IPS DF 6.9 (cell line): ENCODE results near the gene SRGAP3.

Source experiments
- DNase-seq: peaks from one replicate; pipeline ENCODE4 v3.0.0-alpha.2; 2013; ENCODE audit warnings: low read depth, low spot score
- H3K27ac ChIP-seq: one replicate; pipeline ENCODE4 v1.5.1; 2013; ENCODE audit warnings: low read length, control low read depth
- H3K27me3 ChIP-seq: 2 replicates; pipeline ENCODE4 v1.6.1; 2013; ENCODE audit warnings: mild to moderate bottlenecking, low read length; ENCODE audit not compliant: control insufficient read depth, insufficient read depth
- H3K36me3 ChIP-seq: 2 replicates; pipeline ENCODE4 v1.6.1; 2013; ENCODE audit warnings: low read length; ENCODE audit not compliant: control insufficient read depth, insufficient read depth
- H3K4me1 ChIP-seq: 2 replicates; pipeline ENCODE4 v1.6.1; 2013; ENCODE audit warnings: low read length; ENCODE audit not compliant: control insufficient read depth, insufficient read depth
- H3K4me3 ChIP-seq: 2 replicates; pipeline ENCODE4 v1.5.1; 2013; ENCODE audit warnings: mild to moderate bottlenecking, low read length
- H3K9me3 ChIP-seq: 2 replicates; pipeline ENCODE4 v1.6.1; 2013; ENCODE audit warnings: low read length, inconsistent platforms; ENCODE audit not compliant: control insufficient read depth, insufficient read depth
- WGBS: extraction: QIAGEN DNeasy Blood & Tissue Kit; methylation state at CpG from one replicate; pipeline ENCODE4 v1.1.7; 2013; ENCODE audit warnings: mixed read lengths, missing lambda C conversion rate; ENCODE audit not compliant: insufficient read length, insufficient coverage; 5-methylcytosine and 5-hydroxymethylcytosine counted together

The SRGAP3 gene

DNA sequence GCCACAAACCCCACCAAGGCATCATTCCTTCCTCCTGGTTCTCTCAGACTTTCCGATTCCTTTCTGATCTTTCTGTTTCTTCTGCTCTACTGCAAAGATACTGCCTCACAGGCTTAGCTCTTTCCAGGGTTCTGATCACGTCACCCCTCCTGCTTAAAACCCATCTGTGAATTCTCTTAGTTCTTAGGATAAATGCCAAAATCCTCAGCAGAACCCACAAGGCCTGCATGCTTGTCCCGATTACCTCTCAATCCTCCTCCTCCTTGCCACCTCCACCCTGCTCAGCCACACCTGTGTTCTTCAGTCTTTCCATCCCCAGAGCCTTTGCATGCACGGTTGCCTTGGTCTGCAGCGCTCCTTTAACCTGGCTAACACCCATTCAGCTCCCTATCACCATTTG is 84.0 kb downstream of the SRGAP3 start:
- DNase-seq, result no peak
- no peaks in the 10 kb centered on the region for H3K36me3 ChIP-seq
- no peak overlapping the region for H3K4me3 ChIP-seq
- no peak overlapping the region for H3K27ac ChIP-seq
- no CpG with 5 or more reads among the region's 5 CpGs for WGBS
- H3K9me3 ChIP-seq, result no peaks in the 10 kb centered on the region
- no peaks in the 10 kb centered on the region for H3K27me3 ChIP-seq
- H3K4me1 ChIP-seq, result no peaks in the 10 kb centered on the region

DNA sequence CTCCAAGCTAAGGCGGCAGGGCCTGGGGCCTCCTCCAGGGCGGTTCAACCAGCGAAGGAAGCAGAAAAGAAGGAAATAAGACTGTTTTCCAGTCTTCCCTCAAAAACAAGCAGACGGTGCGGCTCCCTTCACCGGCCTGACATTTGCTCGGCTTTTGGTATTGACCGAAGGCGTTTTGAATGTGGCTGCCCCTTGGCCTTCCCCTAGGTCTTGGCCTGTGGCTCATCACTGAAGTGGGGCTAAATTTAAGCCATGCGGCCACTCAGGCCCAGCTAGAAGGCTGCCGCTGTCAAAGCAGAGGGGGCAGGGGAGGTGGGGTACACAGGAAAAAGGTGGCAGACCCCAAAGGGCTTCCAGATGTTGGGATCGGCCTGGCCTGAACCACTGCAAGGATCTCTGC is 86.2 kb downstream of the SRGAP3 start:
- Histone ChIP-seq H3K27ac (no peak overlapping the region), H3K4me1 (no peaks in the 10 kb centered on the region), H3K4me3 (no peak overlapping the region), H3K36me3 (no peaks in the 10 kb centered on the region), H3K27me3 (no peaks in the 10 kb centered on the region), H3K9me3 (no peaks in the 10 kb centered on the region)
- no CpG with 5 or more reads among the region's 12 CpGs for WGBS
- DNase-seq, result no peak

DNA sequence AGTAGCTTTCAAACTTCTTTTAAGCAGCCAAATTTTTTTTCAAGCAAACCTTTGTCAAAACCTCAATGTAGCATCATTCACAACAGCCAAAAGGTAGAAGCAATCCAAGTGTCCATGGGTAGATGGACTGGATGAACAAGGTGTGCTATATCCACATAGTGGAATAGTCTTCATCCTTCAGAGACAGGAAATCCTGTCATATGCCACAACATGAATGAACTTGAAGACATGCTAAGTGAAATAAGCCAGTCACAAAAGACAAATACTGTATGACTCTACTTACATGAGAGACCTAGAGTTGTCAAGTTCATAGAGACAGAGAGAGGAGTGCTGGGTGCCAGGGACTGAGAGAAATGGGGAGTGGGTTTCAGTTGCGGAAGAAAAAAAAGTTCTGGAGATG is 87.6 kb downstream of the SRGAP3 start:
- no CpG with 5 or more reads among the region's 1 CpG for WGBS
- no peaks in the 10 kb centered on the region for H3K4me1 ChIP-seq
- H3K4me3 ChIP-seq, result no peak overlapping the region
- no peak overlapping the region for H3K27ac ChIP-seq
- H3K27me3 ChIP-seq, result no peaks in the 10 kb centered on the region
- DNase-seq, result no peak
- H3K36me3 ChIP-seq, result no peaks in the 10 kb centered on the region
- H3K9me3 ChIP-seq, result no peaks in the 10 kb centered on the region

DNA sequence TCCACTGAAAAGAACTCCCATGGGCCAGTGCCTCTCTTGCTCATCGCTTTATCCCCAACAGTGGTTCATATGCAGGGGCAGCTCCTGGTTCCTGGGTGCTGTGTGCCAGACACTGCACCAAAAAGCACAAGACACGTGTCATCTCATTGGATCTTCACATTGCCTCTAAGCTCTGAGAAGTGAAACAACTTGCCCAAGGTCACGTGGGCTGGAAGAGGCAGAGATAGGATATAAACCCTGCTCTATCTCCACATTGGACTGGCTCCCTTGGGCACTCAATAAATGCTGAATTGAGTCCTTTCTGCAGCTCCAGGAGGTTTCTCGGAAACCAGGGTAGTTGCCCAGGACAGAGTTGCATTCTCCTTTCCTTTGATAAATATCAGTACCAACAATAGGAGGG is 88.1 kb downstream of the SRGAP3 start:
- no peaks in the 10 kb centered on the region for H3K27me3 ChIP-seq
- WGBS, result no CpG with 5 or more reads among the region's 4 CpGs
- DNase-seq, result no peak
- no peaks in the 10 kb centered on the region for H3K9me3 ChIP-seq
- H3K4me3 ChIP-seq, result no peak overlapping the region
- H3K27ac ChIP-seq, result no peak overlapping the region
- H3K4me1 ChIP-seq, result no peaks in the 10 kb centered on the region
- no peaks in the 10 kb centered on the region for H3K36me3 ChIP-seq

DNA sequence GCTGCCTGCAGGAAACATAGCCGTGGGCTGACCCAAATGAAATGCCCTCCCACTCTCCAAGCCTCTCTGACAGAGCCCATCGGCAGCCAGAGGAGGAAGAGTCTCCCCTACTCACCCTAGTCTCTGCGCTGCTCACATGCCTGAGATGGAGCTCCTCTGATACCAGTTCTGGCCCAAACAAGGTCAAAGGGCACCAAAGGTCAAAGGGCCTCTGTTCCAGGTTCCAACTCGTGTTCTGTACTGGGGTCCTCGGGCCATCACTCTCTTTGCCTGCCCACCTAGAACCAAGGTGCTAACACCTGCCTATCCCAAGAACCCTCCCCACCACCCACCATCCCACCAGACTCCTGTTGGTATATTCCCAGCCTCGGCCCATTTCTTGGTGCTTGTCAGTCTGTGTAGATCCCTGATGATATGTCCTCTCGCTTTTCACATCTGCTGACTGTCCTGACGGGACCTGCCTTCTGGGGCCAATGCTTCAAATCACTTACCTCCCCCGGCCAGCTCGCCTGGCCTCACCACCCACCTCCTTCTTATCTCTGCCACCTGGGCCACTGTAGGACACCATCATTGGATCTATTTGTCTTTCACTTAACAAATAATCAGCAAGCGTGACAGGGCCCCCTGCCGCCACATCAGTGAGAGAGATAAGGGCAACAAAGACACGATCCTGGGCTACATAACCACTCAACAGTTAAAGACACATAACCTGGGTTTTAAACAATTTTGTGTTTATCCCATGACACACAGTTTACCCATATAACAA is 90.4 kb downstream of the SRGAP3 start:
- no peak overlapping the region for H3K4me3 ChIP-seq
- no peaks in the 10 kb centered on the region for H3K9me3 ChIP-seq
- WGBS, result no CpG with 5 or more reads among the region's 13 CpGs
- H3K27ac ChIP-seq, result no peak overlapping the region
- H3K36me3 ChIP-seq, result no peaks in the 10 kb centered on the region
- DNase-seq, result no peak
- H3K27me3 ChIP-seq, result no peaks in the 10 kb centered on the region
- peaks cover under 1% of the 10 kb centered on the region; the same call in 1 of the 2 replicates for H3K4me1 ChIP-seq

DNA sequence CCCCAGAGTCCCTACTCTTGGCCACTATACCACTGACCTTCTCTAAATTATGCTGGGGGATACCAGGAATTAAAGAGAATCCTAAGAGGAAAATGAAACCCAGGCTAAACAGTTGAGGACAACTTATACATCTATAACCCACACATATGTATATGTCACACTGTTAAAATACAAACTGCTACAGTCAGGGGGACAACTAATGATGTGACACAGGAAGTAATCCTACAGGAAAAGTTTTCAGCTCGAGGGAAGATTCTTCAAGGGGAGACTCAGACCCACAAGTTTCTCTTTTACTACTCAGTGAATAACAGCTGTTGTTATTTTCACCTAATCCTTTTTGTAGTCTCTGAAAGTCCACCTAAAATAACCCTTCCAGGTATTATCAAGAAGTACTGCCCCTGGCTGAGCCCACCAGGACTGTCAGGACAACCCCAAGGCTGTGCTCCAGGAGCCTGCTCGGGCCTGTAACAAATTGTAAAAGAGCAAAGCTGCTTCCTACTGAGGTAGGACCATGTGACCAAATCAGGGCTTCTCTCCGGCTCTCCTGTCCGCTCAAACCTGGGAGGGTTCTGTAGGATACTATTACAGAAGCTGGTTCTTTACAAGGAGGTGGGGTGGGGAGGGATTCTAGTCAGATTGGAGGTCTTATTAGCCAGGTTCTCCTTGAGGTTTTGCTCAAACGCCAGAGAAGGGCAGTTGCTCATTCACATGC is 91.6 kb downstream of the SRGAP3 start:
- H3K4me1 ChIP-seq, result peaks cover 3% of the 10 kb centered on the region; the same call in 1 of the 2 replicates
- H3K27ac ChIP-seq, result no peak overlapping the region
- H3K36me3 ChIP-seq, result no peaks in the 10 kb centered on the region
- no peak overlapping the region for H3K4me3 ChIP-seq
- no peaks in the 10 kb centered on the region for H3K9me3 ChIP-seq
- DNase-seq, result no peak
- WGBS, result no CpG with 5 or more reads among the region's 5 CpGs
- no peaks in the 10 kb centered on the region for H3K27me3 ChIP-seq

DNA sequence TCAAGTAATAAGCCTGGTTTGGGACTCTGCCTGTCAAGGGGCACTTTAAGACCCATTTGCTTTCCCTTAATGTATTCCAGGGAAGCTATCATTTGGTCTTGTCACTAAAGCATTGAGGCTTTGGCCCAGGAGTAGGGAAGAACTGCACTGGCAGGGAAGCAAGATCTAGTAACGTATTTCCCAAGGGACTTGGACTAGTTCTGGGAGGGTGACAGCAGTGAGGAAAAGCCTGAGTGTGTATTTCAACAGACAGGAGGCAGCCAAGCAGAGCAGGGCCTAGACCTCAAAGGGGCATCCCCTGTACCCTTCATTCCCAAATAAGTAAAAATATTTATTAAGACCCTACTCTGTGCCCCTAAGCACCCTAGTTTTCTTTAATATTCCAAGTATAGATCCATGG is 92.8 kb downstream of the SRGAP3 start:
- WGBS, result no CpG with 5 or more reads among the region's 1 CpG
- DNase-seq, result no peak
- Histone ChIP-seq H3K4me1 (peaks cover 3% of the 10 kb centered on the region; the same call in 1 of the 2 replicates), H3K9me3 (no peaks in the 10 kb centered on the region), H3K4me3 (no peak overlapping the region), H3K36me3 (no peaks in the 10 kb centered on the region), H3K27ac (no peak overlapping the region), H3K27me3 (no peaks in the 10 kb centered on the region)

DNA sequence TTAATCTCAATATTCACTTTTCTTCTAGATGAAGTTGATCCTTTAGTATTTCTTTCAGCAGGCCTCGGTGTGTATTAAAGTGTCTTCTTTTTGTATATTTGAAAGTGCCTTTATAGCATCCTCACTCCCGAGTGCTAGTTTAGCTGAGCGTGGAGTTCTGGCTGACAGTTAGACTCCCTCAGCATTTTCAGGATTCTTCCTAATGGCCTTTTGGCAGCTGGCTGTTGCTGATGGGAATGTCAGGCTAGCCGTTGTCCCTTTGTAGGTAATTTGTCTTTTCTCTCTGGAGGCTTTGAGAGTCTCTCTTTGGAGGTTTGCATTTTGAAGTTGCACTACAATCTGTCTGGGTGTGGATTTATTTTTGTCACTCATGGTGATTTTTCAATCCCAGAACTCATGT is 94.4 kb downstream of the SRGAP3 start:
- no peaks in the 10 kb centered on the region for H3K36me3 ChIP-seq
- H3K27me3 ChIP-seq, result no peaks in the 10 kb centered on the region
- H3K9me3 ChIP-seq, result no peaks in the 10 kb centered on the region; the same call in 1 of the 2 replicates
- peaks cover 3% of the 10 kb centered on the region; the same call in 1 of the 2 replicates for H3K4me1 ChIP-seq
- no CpG with 5 or more reads among the region's 4 CpGs for WGBS
- H3K27ac ChIP-seq, result no peak overlapping the region
- H3K4me3 ChIP-seq, result no peak overlapping the region
- no peak for DNase-seq

DNA sequence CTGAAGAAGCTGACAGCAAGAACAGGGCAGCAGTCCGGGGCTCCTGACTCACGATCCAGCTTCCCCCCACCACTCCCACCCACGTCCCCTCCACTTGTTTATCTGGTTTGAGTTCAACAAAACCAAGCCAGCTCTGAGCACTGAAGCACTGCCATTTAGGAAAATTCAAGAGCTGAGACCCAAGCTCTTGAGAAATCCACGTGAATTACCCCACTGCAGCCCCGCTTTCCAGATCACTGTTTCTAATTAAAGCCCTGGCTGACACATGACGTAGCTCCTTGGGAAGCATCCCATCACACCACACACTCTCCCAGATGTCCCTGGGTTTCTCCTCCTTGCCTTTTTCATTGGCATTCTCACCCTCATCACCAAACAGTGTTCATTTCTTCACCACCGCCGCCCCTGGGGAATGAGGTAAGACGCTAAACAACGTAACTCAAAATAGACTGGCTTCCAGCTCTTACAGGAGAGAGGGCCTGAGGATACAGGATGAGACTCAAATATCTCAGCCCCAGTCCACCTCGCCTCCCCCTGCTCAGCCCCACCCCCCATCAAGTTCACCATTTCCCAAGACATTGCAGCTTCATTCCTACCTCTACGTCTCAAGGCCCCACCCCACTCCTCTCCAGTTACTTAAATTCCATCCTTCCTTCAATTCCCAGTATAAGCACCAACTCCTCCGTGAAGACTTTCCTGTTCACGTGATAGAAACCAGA is 95.4 kb downstream of the SRGAP3 start:
- no peak overlapping the region for H3K27ac ChIP-seq
- H3K4me1 ChIP-seq, result peaks cover 3% of the 10 kb centered on the region; the same call in 1 of the 2 replicates
- WGBS, result no CpG with 5 or more reads among the region's 14 CpGs
- no peaks in the 10 kb centered on the region for H3K27me3 ChIP-seq
- H3K9me3 ChIP-seq, result no peaks in the 10 kb centered on the region; the same call in 1 of the 2 replicates
- no peaks in the 10 kb centered on the region for H3K36me3 ChIP-seq
- no peak overlapping the region for H3K4me3 ChIP-seq
- no peak for DNase-seq

DNA sequence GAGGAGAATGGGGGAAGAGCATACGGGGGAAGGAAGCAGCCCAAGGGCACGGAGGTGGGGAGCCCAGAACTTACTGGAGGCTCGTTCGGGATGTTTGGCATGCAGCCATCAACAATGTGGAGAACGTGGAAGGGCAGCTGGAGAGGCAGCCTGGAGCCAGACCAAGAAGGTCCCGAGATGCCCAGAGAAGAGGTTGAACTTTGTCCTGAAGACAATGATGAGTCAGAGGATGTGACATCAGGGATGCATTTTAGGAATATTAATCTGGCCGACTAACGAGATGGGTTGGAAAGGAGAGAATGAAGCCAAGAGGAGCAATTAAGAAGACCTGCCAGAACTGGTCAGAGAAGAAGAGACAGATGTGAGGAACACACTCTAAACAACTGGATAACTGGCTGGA is 98.2 kb downstream of the SRGAP3 start:
- Histone ChIP-seq H3K9me3 (no peaks in the 10 kb centered on the region; the same call in 1 of the 2 replicates), H3K36me3 (no peaks in the 10 kb centered on the region), H3K4me1 (peaks cover 3% of the 10 kb centered on the region; the same call in 1 of the 2 replicates), H3K27me3 (no peaks in the 10 kb centered on the region), H3K4me3 (no peak overlapping the region), H3K27ac (no peak overlapping the region)
- DNase-seq, result no peak
- WGBS, result no CpG with 5 or more reads among the region's 8 CpGs
